ENCODE data around the gene NIT1.

DNA sequence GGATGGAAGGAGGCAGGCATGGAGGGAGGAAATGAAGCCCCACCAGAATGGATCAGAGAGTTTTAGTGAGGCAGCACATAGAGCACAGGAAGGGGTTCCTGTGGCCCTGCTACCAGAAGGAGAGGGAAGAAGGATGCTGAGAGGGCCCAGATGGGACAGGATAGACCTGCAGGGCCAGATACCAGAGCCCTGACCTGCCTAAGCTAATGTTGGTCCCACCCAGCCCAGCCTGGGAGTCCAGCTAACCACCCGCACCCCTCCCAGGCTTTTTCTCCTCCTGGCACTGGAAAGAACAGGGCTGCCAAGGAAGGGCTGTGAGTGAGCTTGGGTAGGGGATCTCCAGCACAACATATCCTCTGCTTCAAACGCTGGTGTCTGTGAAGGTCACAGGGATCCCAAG is 35.4 kb upstream of the NIT1 start:
- TF ChIP-seq, protein P1, sequence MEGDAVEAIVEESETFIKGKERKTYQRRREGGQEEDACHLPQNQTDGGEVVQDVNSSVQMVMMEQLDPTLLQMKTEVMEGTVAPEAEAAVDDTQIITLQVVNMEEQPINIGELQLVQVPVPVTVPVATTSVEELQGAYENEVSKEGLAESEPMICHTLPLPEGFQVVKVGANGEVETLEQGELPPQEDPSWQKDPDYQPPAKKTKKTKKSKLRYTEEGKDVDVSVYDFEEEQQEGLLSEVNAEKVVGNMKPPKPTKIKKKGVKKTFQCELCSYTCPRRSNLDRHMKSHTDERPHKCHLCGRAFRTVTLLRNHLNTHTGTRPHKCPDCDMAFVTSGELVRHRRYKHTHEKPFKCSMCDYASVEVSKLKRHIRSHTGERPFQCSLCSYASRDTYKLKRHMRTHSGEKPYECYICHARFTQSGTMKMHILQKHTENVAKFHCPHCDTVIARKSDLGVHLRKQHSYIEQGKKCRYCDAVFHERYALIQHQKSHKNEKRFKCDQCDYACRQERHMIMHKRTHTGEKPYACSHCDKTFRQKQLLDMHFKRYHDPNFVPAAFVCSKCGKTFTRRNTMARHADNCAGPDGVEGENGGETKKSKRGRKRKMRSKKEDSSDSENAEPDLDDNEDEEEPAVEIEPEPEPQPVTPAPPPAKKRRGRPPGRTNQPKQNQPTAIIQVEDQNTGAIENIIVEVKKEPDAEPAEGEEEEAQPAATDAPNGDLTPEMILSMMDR (IDR thresholded peaks at IDR 0.05; ENCODE audit: control extremely low read depth in 1 of 3, insufficient read depth in 1 of 3, low read depth in 1 of 3, low read length in 3 of 3): no peak
- TF ChIP-seq TEAD4 (IDR thresholded peaks at IDR 0.05; ENCODE audit: low read depth, low read length): no peak
- no peak for TF ChIP-seq RNF2 (IDR thresholded peaks at IDR 0.05; ENCODE audit: borderline replicate concordance, low read depth, low read length, missing control alignments, poor library complexity, severe bottlenecking)
- TF ChIP-seq POLR2A (IDR thresholded peaks at IDR 0.05; ENCODE audit: control extremely low read depth in 1 of 2, low read depth in 2 of 2, low read length in 2 of 2): no peak

Data from H1 (cell line).